GM12892 (cell line): ENCODE measurements around the gene SCARB1.

Source experiments
- DNase-seq: peaks from one replicate; pipeline ENCODE4 v3.0.0; 2011; ENCODE audit not compliant: insufficient read length
- FAIRE-seq: peaks from 2 replicates; lab custom pipeline; 2011; peaks lifted over from hg19 to GRCh38; lab: Jason Lieb, UNC
- POLR2A ChIP-seq: IDR thresholded peaks from 2 replicates; pipeline ENCODE4 v1.6.1; 2011; ENCODE audit warnings: low read depth, low read length, control low read depth
- POLR2AphosphoS5 ChIP-seq: IDR thresholded peaks from 2 replicates; pipeline ENCODE4 v1.6.1; 2011; ENCODE audit warnings: low read depth, low read length, control low read depth
- TAF1 ChIP-seq: IDR thresholded peaks from 2 replicates; pipeline ENCODE4 v1.6.1; 2011; ENCODE audit warnings: low read depth, mild to moderate bottlenecking, control low read depth, low read length, borderline replicate concordance

Gene SCARB1

DNA sequence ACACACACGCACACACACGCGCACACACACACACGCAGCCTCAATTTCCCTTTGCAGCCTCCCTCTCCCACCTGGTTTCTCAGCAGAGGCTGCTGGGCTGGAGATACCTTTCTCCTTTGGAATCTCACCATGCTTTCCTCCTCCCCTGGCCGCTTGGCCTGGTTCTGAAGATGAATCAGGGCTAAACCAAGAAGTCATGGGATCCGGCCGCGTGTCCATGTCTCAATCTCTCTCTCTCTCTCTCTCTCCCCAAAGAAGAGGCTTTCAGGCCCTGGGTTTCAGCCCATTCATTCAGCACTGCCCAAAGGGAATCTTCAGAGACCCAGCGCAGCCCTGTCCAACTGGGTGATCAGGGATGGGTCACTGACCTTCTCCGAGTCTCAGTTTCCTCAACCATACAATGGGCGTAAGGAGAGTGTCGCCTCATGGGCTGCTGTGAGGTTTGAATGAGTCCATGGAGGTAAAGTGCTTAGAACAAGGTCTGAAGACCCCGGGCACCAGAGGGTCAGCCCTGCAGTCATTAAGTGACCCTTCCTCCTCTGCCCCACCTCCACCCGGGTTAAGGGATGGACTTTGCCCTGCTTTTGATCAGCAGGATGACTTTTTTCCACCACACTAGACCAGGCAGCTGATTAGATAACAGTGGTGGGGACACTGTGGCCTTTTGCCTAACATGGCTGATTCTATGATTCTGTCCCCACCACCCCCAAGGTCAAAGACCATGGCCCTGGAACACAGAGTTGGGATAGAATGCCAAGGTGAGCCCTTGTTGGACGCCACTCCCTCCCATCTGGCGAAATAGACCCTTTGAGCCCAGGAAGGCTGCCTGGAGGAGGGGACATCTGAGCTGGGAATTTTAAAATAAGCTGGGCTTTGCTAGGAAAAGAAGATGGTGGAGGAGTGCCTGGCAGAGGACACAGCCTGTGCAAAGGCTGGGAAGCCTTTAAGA lies 42.1 kb downstream of the SCARB1 start:
- TF ChIP-seq POLR2AphosphoS5 (no peak), POLR2A (no peak), TAF1 (no peak)
- no peak for DNase-seq
- FAIRE-seq, result no peak

DNA sequence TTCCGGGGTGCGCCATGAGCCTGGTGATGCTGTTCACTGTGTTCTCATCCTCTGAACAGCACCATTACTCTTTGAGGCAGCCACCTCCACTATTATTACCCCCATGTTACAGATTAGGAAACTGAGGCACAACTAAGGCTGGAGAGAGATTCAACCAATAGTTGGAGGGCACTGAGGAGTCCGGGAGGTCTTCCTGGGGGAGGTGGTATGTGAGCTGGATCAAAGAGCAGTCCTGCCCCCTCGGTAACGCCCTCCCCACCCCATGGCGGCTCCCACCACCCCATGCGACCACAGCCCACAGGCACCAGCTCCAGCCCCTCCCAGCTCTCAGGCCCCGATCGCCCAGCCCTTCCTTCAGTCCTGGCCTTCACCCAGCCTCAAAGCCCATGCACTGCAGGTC lies 43.5 kb downstream of the SCARB1 start:
- DNase-seq (no peak), FAIRE-seq (no peak)
- TF ChIP-seq TAF1, result no peak
- TF ChIP-seq POLR2AphosphoS5, result no peak
- TF ChIP-seq POLR2A, result no peak

DNA sequence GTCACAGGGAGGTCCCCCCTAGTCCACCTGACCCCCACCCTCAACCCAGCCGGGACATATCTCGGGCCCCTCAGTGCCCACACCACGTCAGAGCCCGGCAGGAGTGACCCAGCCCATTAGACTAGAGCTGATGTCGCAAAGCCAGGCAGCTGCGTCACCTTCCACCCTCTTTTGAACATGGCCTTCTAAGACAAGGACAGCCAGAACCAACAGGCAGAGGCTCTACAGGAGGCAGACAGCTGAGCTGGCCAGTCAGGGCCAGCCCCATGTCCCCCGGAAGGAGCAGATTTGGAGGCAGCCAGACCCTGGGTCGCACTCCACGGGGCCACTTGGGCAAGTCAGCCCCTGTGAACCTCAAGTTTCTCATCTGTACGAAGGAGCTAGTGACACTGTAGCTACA lies 44.1 kb downstream of the SCARB1 start:
- FAIRE-seq, result no peak
- TF ChIP-seq POLR2A (no peak), POLR2AphosphoS5 (no peak), TAF1 (no peak)
- no peak for DNase-seq

DNA sequence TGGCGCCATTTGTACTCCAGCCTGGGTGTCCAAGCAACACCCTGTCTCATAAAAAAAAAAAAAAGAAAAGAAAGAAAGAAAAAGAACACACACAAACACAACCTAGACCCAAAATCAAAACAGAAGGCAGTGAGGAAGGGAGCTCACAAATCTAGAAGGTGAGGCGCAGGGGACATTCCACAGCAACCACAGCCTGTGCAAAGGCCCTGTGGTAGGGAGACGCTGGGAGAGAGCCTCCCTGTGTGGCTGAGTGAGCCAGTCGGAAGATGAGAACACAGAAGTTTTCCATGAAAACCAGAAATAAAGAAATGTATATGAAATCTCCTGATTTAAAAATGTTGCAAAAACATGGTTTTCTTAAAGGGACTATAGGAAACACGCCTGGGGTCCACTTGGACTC lies 44.6 kb downstream of the SCARB1 start:
- DNase-seq (no peak), FAIRE-seq (no peak)
- no peak for TF ChIP-seq POLR2A
- no peak for TF ChIP-seq TAF1
- TF ChIP-seq POLR2AphosphoS5, result no peak

DNA sequence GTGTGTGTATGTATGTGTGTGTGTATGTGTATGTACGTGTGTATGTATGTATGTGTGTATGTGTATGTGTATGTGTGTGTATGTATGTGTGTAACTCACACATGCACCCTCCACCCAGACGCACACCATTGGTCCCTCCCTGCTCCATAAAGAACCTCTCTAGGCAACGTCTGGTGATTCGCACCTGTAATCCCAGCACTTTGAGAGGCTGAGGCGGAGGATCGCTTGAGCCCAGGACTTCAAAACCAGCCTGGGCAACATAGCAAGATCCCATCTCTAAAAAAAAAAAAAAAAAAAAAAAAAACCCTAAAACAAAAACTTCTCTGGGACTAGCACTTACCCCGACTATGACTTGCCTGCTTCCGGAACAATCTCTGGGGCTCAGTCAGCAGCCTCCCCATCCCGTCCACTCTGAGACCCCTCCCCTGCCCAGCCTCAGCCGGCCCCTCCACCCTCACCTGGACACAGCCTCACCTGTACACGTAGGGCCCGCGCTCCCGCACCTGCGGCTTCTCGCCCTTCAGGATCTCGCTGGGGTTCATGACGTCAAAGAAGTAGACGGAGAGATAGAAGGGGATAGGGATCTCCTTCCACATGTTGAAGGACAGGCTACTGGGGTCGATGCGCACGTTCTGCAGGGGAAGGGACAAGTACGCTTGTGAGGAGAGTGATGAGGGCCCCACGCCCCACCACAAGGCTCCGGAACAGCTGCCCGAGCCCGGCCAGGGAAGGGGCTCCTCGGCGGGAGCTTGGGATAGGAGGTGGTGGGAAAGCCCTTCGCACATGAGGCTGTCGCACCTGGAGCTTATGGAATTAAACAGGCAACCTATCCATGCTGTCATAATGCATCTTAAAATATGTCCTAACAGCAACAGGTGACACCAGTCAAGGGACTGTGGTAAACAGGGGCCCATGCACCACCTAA lies 46.3 kb downstream of the SCARB1 start:
- TF ChIP-seq POLR2AphosphoS5 (no peak), POLR2A (no peak), TAF1 (no peak)
- no peak for FAIRE-seq
- no peak for DNase-seq

DNA sequence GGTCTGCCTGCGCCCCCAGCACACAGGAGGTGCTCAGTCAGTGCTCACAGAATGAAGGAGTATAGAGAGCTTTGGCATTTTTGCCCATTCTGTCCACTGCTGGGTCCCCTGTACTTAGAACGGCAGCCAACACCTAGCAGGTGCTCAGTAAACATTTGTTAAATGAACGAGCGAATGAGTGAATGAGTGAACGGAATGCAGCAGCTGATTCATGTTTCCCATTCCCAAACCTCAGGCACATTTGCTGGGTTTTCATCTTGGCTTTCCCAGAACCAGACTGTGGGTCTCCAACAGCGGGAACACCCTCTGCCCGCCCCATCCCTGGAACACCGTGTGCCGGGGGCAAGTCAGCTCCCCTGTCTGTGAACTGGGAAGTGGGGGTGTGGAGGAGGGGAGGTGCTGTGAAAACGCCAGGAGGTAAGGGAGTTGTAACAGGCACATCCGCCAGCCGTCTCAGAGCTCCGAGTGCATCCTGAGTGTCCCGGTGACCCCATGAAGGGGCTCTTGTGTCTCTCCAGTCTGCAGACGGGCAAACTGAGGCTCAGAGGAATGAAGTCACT lies 47.3 kb downstream of the SCARB1 start:
- FAIRE-seq, result no peak
- DNase-seq, result no peak
- TF ChIP-seq POLR2A, result no peak
- no peak for TF ChIP-seq TAF1
- TF ChIP-seq POLR2AphosphoS5, result no peak

DNA sequence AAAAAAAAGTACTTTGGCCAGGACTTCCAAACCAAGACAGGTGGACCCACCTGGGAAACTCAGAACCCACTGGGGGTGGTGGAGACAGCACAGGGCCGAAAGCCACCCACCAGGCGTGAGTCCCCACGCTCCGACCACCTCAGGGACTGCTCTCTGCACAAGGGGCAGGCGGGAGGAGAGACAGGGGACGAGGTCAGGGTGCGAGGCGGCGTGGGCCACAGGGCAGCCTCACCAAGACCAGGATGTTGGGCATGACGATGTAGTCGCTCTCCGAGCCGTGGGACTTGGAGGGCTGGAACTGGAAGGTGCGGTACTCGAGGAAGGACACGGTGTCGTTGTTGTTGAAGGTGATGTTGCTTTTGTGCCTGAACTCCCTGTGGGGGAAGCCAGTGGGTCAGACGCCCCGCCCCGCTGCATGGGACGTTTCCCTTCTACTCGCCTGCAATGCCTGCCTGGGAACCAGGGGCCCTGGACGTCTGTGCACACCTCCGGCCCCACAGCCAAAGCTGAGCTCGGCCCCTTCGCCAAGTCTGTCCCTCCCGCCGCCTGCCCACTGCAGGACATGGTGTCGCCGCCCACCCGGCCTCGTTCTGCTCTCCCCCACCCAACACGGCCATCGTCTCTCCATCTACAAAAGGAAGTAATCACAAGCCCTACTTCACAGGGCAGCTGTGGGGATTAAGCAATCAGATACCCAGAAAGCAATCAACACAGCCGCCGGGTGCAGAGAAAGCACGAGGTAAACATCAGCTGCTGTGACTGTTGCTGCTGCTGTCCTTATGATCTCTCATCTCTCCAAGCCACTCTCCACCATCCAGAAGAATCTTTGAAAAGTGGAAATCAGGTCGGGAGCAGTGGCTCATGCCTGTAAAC lies 48.7 kb downstream of the SCARB1 start:
- DNase-seq, result no peak
- no peak for FAIRE-seq
- TF ChIP-seq POLR2AphosphoS5 (no peak), TAF1 (no peak), POLR2A (no peak)

DNA sequence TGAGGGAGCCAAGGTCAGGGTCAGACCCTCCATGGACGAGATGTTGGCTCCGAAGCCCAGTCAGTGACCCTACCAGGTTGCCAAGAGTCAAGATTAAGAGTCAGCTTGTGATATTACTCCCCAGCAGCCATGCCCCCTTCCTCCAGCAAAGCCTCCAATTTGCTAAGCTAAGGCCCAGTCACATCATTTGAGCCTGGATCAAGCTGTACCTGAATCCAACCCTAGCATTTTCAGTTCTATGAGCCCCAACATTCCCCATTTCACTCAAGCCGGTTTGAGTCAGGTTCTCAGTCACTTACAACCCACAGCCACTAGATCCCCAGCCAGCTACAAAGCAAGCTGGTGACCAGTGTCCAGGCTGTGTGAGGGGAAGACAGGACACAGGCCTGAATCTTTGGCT lies 49.9 kb downstream of the SCARB1 start:
- no peak for FAIRE-seq
- TF ChIP-seq POLR2A, result no peak
- TF ChIP-seq TAF1, result no peak
- no peak for TF ChIP-seq POLR2AphosphoS5
- no peak for DNase-seq

DNA sequence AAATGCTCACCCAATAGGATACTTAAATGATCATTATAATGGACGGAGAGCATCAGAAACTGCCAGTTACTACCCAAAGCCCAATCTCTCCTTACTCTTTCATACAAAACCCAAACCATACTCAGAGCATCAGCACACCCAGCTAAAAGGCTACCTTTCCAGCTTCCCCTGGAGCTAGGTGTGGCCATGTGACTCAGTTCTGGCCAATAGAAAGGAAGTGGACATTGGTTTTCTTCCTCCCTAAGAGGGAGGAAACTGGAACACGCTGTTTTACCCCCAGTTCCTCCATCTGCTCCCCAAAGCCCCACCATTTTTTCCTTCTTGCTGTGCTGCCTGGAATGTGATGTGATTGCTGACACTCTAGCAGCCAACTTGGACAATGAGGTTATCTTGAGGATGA lies 50.7 kb downstream of the SCARB1 start:
- FAIRE-seq, result no peak
- DNase-seq, result no peak
- TF ChIP-seq TAF1 (no peak), POLR2AphosphoS5 (no peak), POLR2A (no peak)

DNA sequence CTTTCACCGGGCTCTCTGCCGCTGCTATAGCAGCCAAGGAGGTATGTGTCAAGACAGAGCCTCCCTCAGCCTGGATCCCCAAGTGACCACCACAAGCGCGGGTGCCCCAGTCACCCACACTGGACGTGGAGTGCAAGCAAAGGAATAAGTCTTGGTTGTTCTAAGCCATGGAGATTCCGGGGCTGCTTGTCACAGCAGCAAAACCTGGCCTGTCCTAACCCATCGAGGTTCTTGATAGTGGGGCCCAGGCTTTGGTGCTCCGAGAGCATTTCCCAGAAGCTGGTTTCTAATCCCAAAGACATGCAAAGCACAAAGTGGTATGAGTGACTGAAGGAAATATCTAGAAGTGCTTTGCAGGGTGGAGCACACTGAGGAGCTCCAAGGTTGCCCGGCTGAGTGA lies 51.3 kb downstream of the SCARB1 start:
- TF ChIP-seq TAF1, result no peak
- TF ChIP-seq POLR2AphosphoS5, result no peak
- no peak for TF ChIP-seq POLR2A
- no peak for DNase-seq
- FAIRE-seq, result no peak
